MCF 10A (cell line): ENCODE data around the gene NOC4L. TPM values are rescaled to one million over a fixed set of nuclear protein-coding genes. Genes with fewer than 3 reads are reported as not detected.

ENCODE experiments used
- BruUV-seq: library from RNA; stranded (reverse); fragments of 400-500 nt; replicated peaks from 2 replicates; lab custom pipeline; 2021; lab: Mats Ljungman, UMichigan
- CTCF ChIA-PET: fragments of 300-600 bp; sonication (Branson Sonifier 250); formaldehyde crosslinking; extraction: SDS; loops from one replicate; lab custom pipeline; 2021; ENCODE audit warnings: antibody characterized with exemption, inconsistent platforms; lab: Yijun Ruan, JAX
- POLR2A ChIA-PET: fragments of 300-600, 350-650 bp; sonication (Branson Sonifier 250); formaldehyde crosslinking; extraction: SDS; loops from one replicate; lab custom pipeline; 2020; ENCODE audit warnings: antibody characterized with exemption, inconsistent platforms; lab: Yijun Ruan, JAX
- DNase-seq: peaks from one replicate; pipeline ENCODE4 v3.0.0-alpha.2; 2018; ENCODE audit not compliant: unreplicated experiment
- H3K27ac Mint-ChIP-seq: one replicate; pipeline ENCODE4 v1.8.0; 2022; ENCODE audit warnings: mild to moderate bottlenecking, low read depth, mixed read lengths; ENCODE audit not compliant: unreplicated experiment
- H3K27me3 Mint-ChIP-seq: one replicate; pipeline ENCODE4 v1.8.0; 2022; ENCODE audit warnings: mixed read lengths; ENCODE audit not compliant: insufficient read depth, unreplicated experiment
- H3K36me3 Mint-ChIP-seq: one replicate; pipeline ENCODE4 v1.8.0; 2022; ENCODE audit warnings: mild to moderate bottlenecking, moderate library complexity, mixed read lengths; ENCODE audit not compliant: insufficient read depth, unreplicated experiment
- H3K4me1 Mint-ChIP-seq: one replicate; pipeline ENCODE4 v1.8.0; 2022; ENCODE audit warnings: mixed read lengths; ENCODE audit not compliant: insufficient read depth, unreplicated experiment
- H3K4me3 Mint-ChIP-seq: one replicate; pipeline ENCODE4 v1.8.0; 2022; ENCODE audit warnings: mild to moderate bottlenecking, moderate library complexity, mixed read lengths; ENCODE audit not compliant: unreplicated experiment
- H3K9me3 Mint-ChIP-seq: one replicate; pipeline ENCODE4 v1.8.0; 2022; ENCODE audit warnings: mixed read lengths; ENCODE audit not compliant: unreplicated experiment
- intact Hi-C: fragments of 100-400 bp; cut with micrococcal nuclease; formaldehyde crosslinking; loops from 2 replicates; pipeline ENCODE4 v1.14.1; 2022
- total RNA-seq: library from RNA; stranded (reverse); gene quantifications from 2 replicates; pipeline ENCODE4 v1.2.3, GENCODE V29; 2022
- TF ChIP-seq, protein P1 (sequence below): fragments of 200-600 bp; IDR thresholded peaks from one replicate; pipeline ENCODE4 v1.8.0; 2022; ENCODE audit warnings: antibody characterized with exemption, mild to moderate bottlenecking; ENCODE audit not compliant: unreplicated experiment

The NOC4L gene
- total RNA-seq, 1 experiment from 2014 or later: 32.0 TPM

DNA sequence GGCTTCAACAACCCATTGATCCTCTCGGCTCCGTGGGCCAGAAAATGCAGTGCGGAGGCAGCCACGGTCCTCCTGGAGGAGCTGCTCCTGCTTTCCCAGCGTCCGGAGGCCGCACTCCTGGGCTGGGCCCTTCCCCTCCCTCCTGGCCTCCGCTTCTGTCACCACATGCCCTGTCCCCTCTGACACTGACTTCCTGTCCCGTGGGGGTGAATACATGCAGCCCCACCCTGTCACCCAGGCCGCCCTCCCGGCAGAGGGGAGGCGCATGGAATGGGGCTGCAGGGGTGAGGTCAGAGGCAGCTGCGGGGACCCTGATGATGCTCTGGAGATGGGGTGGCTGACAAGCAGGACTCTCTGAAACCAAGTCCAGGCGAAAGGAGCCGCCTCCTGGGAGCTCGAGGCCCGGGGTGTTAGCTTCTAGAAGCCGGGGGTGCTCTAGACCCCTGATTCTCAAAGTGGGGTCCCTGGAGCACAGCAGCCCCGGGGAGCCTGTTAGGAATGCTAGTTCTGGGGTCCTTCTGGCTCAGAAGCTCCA lies 32.2 kb downstream of the NOC4L start:
- Mint-ChIP-seq H3K27me3 (peaks cover 68% of the 10 kb centered on the region), H3K27ac (no peak overlapping the region), H3K9me3 (peaks cover 6% of the 10 kb centered on the region), H3K4me3 (no peak overlapping the region), H3K4me1 (no peaks in the 10 kb centered on the region), H3K36me3 (no peaks in the 10 kb centered on the region)
- intact Hi-C loops: no loop called here
- DNase-seq: no peak
- CTCF ChIA-PET: no interaction called here
- POLR2A ChIA-PET: interaction anchor here (0.9 kb wide), 1 partner anchor 9 kb away, joined by 4 read pairs; no protein-coding TSS in a partner anchor
- BruUV-seq: no TSS peak
- TF ChIP-seq, protein P1, sequence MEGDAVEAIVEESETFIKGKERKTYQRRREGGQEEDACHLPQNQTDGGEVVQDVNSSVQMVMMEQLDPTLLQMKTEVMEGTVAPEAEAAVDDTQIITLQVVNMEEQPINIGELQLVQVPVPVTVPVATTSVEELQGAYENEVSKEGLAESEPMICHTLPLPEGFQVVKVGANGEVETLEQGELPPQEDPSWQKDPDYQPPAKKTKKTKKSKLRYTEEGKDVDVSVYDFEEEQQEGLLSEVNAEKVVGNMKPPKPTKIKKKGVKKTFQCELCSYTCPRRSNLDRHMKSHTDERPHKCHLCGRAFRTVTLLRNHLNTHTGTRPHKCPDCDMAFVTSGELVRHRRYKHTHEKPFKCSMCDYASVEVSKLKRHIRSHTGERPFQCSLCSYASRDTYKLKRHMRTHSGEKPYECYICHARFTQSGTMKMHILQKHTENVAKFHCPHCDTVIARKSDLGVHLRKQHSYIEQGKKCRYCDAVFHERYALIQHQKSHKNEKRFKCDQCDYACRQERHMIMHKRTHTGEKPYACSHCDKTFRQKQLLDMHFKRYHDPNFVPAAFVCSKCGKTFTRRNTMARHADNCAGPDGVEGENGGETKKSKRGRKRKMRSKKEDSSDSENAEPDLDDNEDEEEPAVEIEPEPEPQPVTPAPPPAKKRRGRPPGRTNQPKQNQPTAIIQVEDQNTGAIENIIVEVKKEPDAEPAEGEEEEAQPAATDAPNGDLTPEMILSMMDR: no peak

DNA sequence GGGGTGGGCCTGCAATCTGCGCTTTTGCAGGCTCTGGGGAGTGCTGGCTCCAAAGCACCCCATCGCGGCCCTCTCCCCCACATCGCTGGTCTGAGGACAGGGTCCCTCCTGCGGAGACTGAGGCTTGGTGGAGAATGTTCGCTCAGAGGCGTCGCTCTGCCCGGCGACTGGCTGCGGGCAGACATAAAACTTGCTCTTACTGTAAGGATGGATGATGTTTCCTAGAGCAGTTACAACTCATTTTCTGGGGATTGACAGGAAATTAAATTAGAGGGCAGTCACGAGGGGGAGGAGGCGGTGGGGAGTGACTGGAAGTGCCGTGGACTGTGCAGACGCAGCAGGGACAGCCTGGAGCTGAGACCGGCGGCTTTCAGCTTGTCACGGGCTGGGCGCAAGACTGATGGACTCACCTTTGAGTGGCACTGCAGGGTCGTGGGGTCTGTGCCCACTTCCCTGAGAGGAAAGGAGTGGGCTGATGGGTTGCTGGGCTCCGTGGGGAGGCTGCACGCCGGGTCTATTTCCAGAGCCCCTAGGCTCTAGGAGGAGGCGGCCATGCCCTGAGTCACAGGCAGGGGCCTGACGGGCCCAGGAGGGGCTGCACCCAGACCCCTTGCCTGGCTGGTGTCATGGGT lies 32.8 kb downstream of the NOC4L start:
- BruUV-seq: no TSS peak
- Mint-ChIP-seq H3K9me3 (peaks cover 11% of the 10 kb centered on the region), H3K36me3 (no peaks in the 10 kb centered on the region), H3K4me3 (no peak overlapping the region), H3K27me3 (peaks cover 68% of the 10 kb centered on the region), H3K4me1 (no peaks in the 10 kb centered on the region), H3K27ac (no peak overlapping the region)
- POLR2A ChIA-PET: interaction anchor here (0.9 kb wide), 1 partner anchor 8 kb away, joined by 4 read pairs; no protein-coding TSS in a partner anchor
- TF ChIP-seq, protein P1: no peak
- intact Hi-C loops: no loop called here
- DNase-seq: no peak
- CTCF ChIA-PET: no interaction called here

DNA sequence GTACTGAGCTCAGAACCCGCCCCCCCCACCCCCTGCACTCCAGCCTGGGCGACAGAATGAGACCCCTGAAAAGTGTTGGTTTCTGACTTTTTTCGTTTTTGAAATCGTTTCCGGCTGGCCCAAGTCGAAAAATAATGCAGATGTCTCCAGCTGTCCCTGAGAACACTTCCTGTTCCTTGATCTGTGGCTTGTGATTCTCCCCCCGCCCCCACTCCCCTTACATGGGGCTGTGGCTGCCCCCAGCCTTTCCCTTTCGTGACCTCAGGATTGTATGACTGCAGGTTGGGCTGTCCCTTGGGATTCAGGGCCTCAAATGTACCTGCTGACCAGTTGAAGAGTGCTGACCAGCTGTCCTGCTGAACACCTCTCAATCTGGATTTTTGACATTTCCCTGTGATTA lies 34.1 kb downstream of the NOC4L start:
- intact Hi-C loops: no loop called here
- ChIA-PET CTCF (no interaction called here), POLR2A (interaction anchor here (0.7 to 1.4 kb wide), 2 partner anchors 11 to 41 kb away, joined by 3 to 4 read pairs; no protein-coding TSS in a partner anchor)
- H3K9me3 Mint-ChIP-seq: peaks cover 11% of the 10 kb centered on the region
- no TSS peak for BruUV-seq
- no peaks in the 10 kb centered on the region for H3K4me1 Mint-ChIP-seq
- no peak overlapping the region for H3K27ac Mint-ChIP-seq
- no peak for DNase-seq
- peaks cover 68% of the 10 kb centered on the region for H3K27me3 Mint-ChIP-seq
- TF ChIP-seq, protein P1: no peak
- H3K4me3 Mint-ChIP-seq: no peak overlapping the region
- no peaks in the 10 kb centered on the region for H3K36me3 Mint-ChIP-seq

DNA sequence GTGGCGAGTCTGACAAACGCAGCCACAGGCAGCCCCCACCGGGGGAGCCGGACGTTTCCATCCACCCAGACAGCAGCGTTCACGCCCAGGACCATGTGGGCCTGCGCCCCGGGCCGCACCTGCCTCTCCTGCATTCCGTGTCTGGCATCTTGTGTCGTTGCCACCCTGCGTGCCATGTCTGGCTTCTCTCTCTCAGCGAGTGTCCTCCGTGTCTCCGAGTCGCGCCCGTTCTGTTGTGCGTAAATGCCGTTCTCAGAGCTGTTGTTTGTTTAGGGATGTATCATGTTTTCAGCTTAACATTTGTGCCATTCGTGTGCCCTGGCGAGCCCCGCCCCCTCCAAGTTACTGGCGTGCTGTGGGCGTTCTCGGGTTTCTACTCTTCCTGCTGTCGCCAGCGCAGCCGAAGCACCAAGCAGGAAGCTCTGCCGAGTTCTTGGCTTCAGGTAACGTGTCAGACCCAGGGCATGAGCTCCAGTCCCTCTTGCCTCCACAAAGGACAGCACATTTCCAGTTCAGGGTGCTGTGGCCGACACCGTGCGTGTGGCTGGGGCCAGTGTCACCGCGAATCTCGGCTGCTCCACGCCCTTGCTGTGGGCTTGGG lies 34.6 kb downstream of the NOC4L start:
- no TSS peak for BruUV-seq
- Mint-ChIP-seq H3K36me3 (no peaks in the 10 kb centered on the region), H3K9me3 (peaks cover 11% of the 10 kb centered on the region), H3K27me3 (peaks cover 71% of the 10 kb centered on the region), H3K27ac (no peak overlapping the region), H3K4me1 (no peaks in the 10 kb centered on the region), H3K4me3 (no peak overlapping the region)
- POLR2A ChIA-PET: interaction anchor here (0.7 to 1.4 kb wide), 2 partner anchors 11 to 42 kb away, joined by 3 to 4 read pairs; no protein-coding TSS in a partner anchor
- TF ChIP-seq, protein P1: no peak
- CTCF ChIA-PET: no interaction called here
- no peak for DNase-seq
- intact Hi-C loops: no loop called here
